ENCODE data around the gene CACNA2D2.

DNA sequence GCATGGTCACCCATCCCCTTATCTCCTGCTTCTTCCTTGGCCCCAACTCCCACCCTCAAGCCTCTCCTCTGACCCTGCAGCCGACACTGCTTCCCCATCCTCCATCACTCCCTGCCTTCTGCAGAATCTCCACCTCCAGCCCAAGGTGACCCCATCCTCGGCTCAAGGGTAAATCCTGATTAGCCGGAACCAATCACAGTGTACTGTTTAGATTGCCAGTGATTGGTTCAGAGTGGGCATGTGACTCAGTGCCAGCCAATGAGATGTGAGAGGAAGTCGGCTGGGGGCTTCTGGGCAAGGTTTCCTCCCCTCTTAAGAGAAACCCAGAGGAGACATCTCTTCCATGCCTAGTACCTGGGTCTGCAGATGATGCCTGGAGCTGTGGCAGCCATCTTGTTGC, 10.3 kb downstream of the CACNA2D2 start:
- TF ChIP-seq, protein P1, sequence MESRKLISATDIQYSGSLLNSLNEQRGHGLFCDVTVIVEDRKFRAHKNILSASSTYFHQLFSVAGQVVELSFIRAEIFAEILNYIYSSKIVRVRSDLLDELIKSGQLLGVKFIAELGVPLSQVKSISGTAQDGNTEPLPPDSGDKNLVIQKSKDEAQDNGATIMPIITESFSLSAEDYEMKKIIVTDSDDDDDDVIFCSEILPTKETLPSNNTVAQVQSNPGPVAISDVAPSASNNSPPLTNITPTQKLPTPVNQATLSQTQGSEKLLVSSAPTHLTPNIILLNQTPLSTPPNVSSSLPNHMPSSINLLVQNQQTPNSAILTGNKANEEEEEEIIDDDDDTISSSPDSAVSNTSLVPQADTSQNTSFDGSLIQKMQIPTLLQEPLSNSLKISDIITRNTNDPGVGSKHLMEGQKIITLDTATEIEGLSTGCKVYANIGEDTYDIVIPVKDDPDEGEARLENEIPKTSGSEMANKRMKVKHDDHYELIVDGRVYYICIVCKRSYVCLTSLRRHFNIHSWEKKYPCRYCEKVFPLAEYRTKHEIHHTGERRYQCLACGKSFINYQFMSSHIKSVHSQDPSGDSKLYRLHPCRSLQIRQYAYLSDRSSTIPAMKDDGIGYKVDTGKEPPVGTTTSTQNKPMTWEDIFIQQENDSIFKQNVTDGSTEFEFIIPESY (IDR thresholded peaks at IDR 0.05; ENCODE audit: borderline replicate concordance, low read depth): no peak
- TF ChIP-seq, protein P2, sequence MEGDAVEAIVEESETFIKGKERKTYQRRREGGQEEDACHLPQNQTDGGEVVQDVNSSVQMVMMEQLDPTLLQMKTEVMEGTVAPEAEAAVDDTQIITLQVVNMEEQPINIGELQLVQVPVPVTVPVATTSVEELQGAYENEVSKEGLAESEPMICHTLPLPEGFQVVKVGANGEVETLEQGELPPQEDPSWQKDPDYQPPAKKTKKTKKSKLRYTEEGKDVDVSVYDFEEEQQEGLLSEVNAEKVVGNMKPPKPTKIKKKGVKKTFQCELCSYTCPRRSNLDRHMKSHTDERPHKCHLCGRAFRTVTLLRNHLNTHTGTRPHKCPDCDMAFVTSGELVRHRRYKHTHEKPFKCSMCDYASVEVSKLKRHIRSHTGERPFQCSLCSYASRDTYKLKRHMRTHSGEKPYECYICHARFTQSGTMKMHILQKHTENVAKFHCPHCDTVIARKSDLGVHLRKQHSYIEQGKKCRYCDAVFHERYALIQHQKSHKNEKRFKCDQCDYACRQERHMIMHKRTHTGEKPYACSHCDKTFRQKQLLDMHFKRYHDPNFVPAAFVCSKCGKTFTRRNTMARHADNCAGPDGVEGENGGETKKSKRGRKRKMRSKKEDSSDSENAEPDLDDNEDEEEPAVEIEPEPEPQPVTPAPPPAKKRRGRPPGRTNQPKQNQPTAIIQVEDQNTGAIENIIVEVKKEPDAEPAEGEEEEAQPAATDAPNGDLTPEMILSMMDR (IDR thresholded peaks at IDR 0.05): no peak
- TF ChIP-seq CHD2 (IDR thresholded peaks at IDR 0.05; ENCODE audit: low read length, partially characterized antibody): no peak
- TF ChIP-seq YY1 (IDR thresholded peaks at IDR 0.05; ENCODE audit: low read depth): no peak
- TF ChIP-seq RFX5 (IDR thresholded peaks at IDR 0.05; ENCODE audit: low read length): no peak
- no peak for TF ChIP-seq EP300 (IDR thresholded peaks at IDR 0.05; ENCODE audit: borderline replicate concordance in 1 of 2, low read depth in 1 of 2, low read length in 1 of 2)
- TF ChIP-seq JUND (IDR thresholded peaks at IDR 0.05): no peak
- TF ChIP-seq, protein P3, sequence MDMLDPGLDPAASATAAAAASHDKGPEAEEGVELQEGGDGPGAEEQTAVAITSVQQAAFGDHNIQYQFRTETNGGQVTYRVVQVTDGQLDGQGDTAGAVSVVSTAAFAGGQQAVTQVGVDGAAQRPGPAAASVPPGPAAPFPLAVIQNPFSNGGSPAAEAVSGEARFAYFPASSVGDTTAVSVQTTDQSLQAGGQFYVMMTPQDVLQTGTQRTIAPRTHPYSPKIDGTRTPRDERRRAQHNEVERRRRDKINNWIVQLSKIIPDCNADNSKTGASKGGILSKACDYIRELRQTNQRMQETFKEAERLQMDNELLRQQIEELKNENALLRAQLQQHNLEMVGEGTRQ (IDR thresholded peaks at IDR 0.05; ENCODE audit: borderline replicate concordance, low read depth, low read length): no peak
- TF ChIP-seq, protein P4, sequence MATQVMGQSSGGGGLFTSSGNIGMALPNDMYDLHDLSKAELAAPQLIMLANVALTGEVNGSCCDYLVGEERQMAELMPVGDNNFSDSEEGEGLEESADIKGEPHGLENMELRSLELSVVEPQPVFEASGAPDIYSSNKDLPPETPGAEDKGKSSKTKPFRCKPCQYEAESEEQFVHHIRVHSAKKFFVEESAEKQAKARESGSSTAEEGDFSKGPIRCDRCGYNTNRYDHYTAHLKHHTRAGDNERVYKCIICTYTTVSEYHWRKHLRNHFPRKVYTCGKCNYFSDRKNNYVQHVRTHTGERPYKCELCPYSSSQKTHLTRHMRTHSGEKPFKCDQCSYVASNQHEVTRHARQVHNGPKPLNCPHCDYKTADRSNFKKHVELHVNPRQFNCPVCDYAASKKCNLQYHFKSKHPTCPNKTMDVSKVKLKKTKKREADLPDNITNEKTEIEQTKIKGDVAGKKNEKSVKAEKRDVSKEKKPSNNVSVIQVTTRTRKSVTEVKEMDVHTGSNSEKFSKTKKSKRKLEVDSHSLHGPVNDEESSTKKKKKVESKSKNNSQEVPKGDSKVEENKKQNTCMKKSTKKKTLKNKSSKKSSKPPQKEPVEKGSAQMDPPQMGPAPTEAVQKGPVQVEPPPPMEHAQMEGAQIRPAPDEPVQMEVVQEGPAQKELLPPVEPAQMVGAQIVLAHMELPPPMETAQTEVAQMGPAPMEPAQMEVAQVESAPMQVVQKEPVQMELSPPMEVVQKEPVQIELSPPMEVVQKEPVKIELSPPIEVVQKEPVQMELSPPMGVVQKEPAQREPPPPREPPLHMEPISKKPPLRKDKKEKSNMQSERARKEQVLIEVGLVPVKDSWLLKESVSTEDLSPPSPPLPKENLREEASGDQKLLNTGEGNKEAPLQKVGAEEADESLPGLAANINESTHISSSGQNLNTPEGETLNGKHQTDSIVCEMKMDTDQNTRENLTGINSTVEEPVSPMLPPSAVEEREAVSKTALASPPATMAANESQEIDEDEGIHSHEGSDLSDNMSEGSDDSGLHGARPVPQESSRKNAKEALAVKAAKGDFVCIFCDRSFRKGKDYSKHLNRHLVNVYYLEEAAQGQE (IDR thresholded peaks at IDR 0.05; ENCODE audit: low read depth, low read length): no peak

Measured in SK-N-SH (cell line).